ENCODE measurements around the gene GAGE10. TPM values are rescaled to one million over a fixed set of nuclear protein-coding genes. Genes with fewer than 3 reads are reported as not detected.

GAGE10 gene
- total RNA-seq, 1 experiment from 2014 or later: not detected

DNA sequence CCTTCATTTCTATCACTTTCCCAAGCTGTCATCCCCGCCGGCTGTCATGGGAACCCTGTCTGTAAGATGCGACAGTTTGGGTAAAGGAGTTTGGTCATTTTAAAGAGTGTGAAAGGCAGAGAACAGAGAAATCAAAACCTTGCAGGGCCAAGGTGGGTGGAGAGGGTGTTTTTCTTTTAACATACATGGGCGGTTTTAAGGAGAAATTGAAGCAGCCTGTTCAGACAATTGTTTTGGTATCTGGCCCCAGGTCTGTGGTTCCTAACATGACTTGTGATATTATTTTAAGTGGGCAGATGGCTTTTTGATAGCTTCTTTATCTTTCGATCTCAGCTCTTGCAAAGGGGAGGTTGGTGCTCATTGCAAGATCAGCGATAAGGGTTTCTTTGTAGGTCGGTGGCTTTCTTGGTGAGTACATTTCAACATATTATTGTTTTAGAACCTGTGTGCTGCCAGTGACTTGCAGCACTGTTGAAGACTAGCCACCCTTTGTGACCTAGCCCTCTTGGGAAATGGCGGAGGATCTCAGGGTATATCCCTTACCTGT, 30.2 kb upstream of the GAGE10 start (continued):
- TF ChIP-seq, protein P1, sequence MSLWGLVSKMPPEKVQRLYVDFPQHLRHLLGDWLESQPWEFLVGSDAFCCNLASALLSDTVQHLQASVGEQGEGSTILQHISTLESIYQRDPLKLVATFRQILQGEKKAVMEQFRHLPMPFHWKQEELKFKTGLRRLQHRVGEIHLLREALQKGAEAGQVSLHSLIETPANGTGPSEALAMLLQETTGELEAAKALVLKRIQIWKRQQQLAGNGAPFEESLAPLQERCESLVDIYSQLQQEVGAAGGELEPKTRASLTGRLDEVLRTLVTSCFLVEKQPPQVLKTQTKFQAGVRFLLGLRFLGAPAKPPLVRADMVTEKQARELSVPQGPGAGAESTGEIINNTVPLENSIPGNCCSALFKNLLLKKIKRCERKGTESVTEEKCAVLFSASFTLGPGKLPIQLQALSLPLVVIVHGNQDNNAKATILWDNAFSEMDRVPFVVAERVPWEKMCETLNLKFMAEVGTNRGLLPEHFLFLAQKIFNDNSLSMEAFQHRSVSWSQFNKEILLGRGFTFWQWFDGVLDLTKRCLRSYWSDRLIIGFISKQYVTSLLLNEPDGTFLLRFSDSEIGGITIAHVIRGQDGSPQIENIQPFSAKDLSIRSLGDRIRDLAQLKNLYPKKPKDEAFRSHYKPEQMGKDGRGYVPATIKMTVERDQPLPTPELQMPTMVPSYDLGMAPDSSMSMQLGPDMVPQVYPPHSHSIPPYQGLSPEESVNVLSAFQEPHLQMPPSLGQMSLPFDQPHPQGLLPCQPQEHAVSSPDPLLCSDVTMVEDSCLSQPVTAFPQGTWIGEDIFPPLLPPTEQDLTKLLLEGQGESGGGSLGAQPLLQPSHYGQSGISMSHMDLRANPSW (CRISPR knock-in tag; conservative IDR thresholded peaks at IDR 0.05; ENCODE audit: low read depth): no peak
- no peak for TF ChIP-seq SP1 (CRISPR knock-in tag; conservative IDR thresholded peaks at IDR 0.05)
- no peak for TF ChIP-seq ATF1 (CRISPR knock-in tag; IDR thresholded peaks at IDR 0.05)
- TF ChIP-seq, protein P2, sequence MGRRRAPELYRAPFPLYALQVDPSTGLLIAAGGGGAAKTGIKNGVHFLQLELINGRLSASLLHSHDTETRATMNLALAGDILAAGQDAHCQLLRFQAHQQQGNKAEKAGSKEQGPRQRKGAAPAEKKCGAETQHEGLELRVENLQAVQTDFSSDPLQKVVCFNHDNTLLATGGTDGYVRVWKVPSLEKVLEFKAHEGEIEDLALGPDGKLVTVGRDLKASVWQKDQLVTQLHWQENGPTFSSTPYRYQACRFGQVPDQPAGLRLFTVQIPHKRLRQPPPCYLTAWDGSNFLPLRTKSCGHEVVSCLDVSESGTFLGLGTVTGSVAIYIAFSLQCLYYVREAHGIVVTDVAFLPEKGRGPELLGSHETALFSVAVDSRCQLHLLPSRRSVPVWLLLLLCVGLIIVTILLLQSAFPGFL (CRISPR knock-in tag; IDR thresholded peaks at IDR 0.05; ENCODE audit: borderline replicate concordance): no peak
- no peak for TF ChIP-seq SMAD3 (CRISPR knock-in tag; IDR thresholded peaks at IDR 0.05; ENCODE audit: borderline replicate concordance)
- no peak for TF ChIP-seq OVOL2 (CRISPR knock-in tag; IDR thresholded peaks at IDR 0.05; ENCODE audit: borderline replicate concordance)
- TF ChIP-seq ZNF263 (CRISPR knock-in tag; IDR thresholded peaks at IDR 0.05; ENCODE audit: low read depth): no peak

DNA sequence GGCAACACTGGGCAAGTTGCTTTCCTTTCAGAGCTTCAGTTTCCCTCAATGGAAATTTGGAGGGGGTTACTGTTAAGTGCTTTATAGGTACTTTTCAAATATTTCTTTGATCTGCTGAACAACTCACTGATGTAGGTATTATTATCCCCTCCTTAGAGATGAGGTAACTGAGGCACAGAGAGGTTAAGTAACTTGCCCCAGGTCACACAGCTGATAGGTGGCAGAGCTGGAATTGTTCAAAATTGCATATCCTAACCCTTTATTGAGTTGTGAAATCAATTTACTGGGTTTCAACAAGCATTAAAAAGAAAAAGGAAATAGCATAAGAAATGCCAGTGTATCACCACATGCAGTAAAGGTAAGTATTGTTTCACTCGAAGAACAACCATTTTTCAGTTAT, 27.2 kb upstream of the GAGE10 start:
- no peak for DNase-seq (ENCODE audit: low spot score)
- ChIA-PET CTCF (interaction anchor here (1.8 kb wide), 1 partner anchor 92 kb away, joined by 8 read pairs; no protein-coding TSS in a partner anchor), POLR2A (no interaction called here)
- H3K9me3 Mint-ChIP-seq: no peaks in the 10 kb centered on the region
- no peak overlapping the region for H3K4me3 Mint-ChIP-seq
- no peak for TF ChIP-seq ZNF671 (CRISPR knock-in tag; IDR thresholded peaks at IDR 0.05)
- no peak overlapping the region for H3K27ac Mint-ChIP-seq
- no peak for ATAC-seq
- H3K27me3 Mint-ChIP-seq (ENCODE audit: low read depth): no peaks in the 10 kb centered on the region
- H3K36me3 Mint-ChIP-seq: peaks cover 3% of the 10 kb centered on the region; the same call in 1 of the 2 replicates
- peaks cover 18% of the 10 kb centered on the region for H3K4me1 Mint-ChIP-seq

DNA sequence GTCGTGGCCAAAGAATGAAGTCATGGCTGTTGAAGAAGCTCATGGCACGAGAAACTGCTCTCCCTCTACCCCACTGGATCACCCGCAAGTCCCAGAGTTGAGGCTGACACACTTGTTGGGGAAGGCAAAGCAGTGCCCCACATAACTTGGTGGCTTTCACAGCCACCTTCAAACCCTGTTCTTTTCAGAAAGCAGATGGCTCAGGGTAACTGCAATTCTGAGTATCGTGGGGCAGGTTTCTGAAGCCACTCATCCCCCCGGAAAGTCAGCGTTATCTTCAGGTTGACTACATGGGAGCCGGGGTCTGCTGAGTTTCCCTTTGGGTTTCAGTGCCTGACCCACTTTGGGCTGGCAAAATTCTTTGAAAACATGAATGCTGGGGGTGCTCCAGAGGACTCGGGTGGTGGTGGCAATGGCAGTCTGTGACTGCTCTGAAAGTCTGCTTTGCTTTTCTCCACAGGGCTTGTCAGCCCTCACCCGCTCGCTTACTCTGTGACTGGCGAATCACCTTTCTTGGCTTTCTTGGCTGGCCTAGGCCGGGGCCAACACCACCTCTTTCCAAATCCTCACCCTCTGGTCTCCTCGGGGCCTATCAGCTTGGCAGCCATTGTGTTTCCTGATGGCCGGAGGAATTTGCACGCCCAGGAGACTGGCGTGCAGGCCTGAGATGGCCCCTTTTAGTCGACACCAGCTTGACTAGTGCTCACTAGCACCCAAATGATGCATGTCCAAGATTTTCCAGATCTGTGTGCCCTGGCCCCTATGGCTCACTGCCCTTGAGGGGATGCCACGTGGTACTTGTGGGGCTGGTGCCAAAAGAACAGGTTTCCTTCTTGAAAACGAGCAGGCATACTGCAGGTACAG, 26.5 kb upstream of the GAGE10 start:
- no peak for ATAC-seq
- ChIA-PET POLR2A (no interaction called here), CTCF (no interaction called here)
- Mint-ChIP-seq H3K4me3 (no peak overlapping the region), H3K27ac (peak overlapping the region; percentile 34), H3K36me3 (peaks cover 2% of the 10 kb centered on the region; the same call in 1 of the 2 replicates), H3K9me3 (no peaks in the 10 kb centered on the region), H3K4me1 (peaks cover 13% of the 10 kb centered on the region), H3K27me3 (ENCODE audit: low read depth) (no peaks in the 10 kb centered on the region)
- no peak for DNase-seq (ENCODE audit: low spot score)
- TF ChIP-seq NR1H2 (CRISPR knock-in tag; IDR thresholded peaks at IDR 0.05) (no peak), OVOL2 (CRISPR knock-in tag; IDR thresholded peaks at IDR 0.05; ENCODE audit: borderline replicate concordance) (no peak), RELA (CRISPR knock-in tag; IDR thresholded peaks at IDR 0.05; ENCODE audit: borderline replicate concordance) (no peak)
- TF ChIP-seq, protein P3, sequence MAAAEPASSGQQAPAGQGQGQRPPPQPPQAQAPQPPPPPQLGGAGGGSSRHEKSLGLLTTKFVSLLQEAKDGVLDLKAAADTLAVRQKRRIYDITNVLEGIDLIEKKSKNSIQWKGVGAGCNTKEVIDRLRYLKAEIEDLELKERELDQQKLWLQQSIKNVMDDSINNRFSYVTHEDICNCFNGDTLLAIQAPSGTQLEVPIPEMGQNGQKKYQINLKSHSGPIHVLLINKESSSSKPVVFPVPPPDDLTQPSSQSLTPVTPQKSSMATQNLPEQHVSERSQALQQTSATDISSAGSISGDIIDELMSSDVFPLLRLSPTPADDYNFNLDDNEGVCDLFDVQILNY (CRISPR knock-in tag; IDR thresholded peaks at IDR 0.05): no peak
- TF ChIP-seq, protein P1 (CRISPR knock-in tag; conservative IDR thresholded peaks at IDR 0.05; ENCODE audit: low read depth): no peak
